GM12801 (cell line): ENCODE data around the gene PRSS57.

Source experiments
- CTCF ChIP-seq: IDR thresholded peaks from one replicate; pipeline ENCODE4 v1.5.1; 2011; ENCODE audit warnings: control low read depth; ENCODE audit not compliant: insufficient read length; ENCODE audit errors: extremely low read depth

Gene PRSS57

GRCh38 chr19:725461-726089, 30.3 kb upstream of the PRSS57 start:
- TF ChIP-seq CTCF: no peak

DNA sequence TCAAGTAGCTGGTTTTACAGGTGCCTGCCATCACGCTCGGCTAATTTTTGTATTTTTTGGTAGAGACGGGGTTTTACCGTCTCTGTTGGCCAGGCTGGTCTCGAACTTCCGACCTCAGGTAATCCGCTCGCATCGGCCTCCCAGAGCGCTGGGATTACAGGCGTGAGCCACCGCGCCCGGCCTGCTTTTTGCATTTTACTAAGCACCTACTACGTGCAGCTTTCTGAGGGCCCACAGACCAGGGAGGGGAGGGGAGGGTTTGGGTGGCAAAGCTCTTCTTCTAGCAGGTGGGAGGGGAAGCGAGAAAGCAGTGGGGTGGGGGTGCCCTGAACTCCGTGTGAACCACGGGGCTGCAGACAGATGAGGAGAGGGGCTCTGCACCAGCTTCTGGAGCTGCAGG, 28.5 kb upstream of the PRSS57 start:
- TF ChIP-seq CTCF: no peak

- no peak for TF ChIP-seq CTCF
Observed at GRCh38 chr19:723247-723646, 28.0 kb upstream of the PRSS57 start.

DNA sequence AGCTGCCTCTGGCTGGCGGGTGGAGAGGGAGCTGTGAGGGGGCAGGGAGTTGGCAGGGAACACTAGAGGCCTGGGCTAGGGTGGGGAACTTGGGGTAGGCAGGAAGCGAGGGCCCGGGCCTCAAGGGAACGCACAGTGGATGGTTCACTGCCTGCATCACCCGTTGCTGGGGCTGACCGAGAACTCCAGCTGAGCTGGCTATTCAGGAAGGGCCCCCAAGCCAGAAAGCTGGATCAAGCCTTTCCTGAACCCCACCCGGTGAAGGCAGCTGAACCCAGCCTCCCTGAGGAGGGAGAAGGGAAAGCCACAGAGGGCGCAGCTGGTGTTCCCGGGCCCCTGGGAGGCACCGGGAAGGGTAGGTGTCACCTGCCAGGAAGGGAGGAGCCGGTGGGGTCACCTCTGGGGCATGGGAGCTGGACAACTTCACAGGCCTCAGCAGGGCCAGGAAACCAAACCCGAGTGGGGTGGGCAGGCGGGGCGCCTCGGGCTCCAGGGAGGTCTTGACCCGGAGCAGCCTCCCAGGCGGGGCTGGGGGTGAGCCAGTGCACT, 27.4 kb upstream of the PRSS57 start:
- TF ChIP-seq CTCF: no peak

DNA sequence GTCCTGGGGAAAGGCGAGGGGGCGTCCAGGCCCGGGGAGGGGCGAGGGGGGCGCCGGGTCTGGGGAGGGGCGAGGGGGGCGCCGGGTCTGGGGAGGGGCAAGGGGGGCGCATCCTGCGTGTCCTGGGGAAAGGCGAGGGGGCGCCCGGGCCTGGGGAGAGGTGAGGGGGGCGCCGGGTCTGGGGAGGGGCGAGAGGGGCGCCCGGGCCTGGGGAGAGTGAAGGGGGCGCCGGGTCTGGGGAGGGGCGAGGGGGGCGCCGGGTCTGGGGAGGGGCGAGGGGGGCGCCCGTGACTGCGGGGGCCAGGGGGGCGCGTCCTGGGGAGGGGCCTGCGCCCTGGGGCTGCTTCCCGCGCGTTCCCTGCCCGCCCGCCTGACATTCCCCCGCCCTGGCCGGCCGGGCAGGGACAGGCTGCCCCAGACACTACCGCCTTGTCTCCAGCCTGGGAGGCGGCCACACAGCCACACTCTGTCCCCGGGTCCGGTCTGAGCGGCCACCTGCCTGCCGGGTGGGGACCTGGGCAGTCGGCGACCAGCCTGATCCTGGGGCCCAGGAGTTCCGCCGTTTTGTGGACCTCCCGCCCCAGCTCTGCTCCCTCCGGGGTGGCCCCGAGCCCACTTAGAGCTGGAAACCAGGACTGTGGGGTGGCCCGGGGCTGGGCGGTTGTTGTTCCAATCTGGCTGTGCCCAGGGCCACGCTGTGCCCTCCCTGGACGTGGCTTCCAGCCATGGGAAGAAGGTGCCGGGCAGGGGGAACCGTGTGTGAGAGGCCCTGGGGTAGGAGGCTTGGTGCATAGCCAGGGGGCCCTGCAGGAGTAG, 25.3 kb upstream of the PRSS57 start:
- TF ChIP-seq CTCF: no peak

- no peak for TF ChIP-seq CTCF
Observed at GRCh38 chr19:719636-720344, 24.5 kb upstream of the PRSS57 start.

DNA sequence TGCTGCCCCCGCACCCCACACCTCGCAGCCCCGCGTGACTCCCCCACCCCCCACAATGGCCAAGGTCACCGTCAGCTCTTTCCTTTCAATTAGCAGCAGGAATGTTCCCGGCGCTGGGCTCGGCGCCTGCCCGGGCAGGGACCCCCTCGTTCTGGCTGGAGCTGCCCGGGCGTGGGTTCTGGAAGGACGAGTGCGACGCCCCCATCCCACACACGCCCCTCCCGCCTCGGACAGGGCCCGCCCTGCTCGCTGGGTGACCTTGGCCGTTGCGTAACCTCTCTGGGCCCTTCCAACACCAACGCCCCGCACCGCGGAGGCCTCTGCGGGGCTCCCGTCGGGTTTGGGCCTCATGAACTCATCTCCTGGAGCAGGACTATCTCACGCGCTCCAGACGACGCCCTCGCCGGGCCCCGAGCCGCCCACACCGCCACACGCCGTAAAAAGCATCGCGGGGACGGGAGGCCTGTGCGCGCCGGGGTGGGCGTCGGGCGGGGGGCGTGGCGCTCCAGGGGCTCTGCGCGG, 23.8 kb upstream of the PRSS57 start:
- no peak for TF ChIP-seq CTCF
